H1 (cell line): Measurements from ENCODE around the gene ITGB5. TPM values are rescaled to one million over a fixed set of nuclear protein-coding genes. Genes with fewer than 3 reads are reported as not detected.

Experiments used
- CTCF ChIA-PET: fragments of 300-600 bp; sonication (Branson Sonifier 250); formaldehyde crosslinking; loops from one replicate; lab custom pipeline; 2021; ENCODE audit not compliant: partially characterized antibody; lab: Charles Lee
- POLR2A ChIA-PET: fragments of 300-600 bp; sonication (Branson Sonifier 250); formaldehyde crosslinking; loops from one replicate; lab custom pipeline; 2021; ENCODE audit warnings: inconsistent platforms; ENCODE audit not compliant: partially characterized antibody; lab: Charles Lee
- DNase-seq, 2 experiments: peaks; one replicate each; pipeline versions ENCODE4 v3.0.0 to v3.0.0-alpha.2; 2010 to 2022; ENCODE audit warnings: low spot score in 2 of 2, low read depth in 1 of 2, mixed read lengths in 1 of 2
- FAIRE-seq: peaks from 2 replicates; lab custom pipeline; 2011; peaks lifted over from hg19 to GRCh38; lab: Jason Lieb, UNC
- H2AFZ ChIP-seq: 2 replicates; pipeline ENCODE4 v1.8.1; 2012; ENCODE audit warnings: low read length, inconsistent platforms
- H2AK5ac ChIP-seq: 2 replicates; pipeline ENCODE4 v1.6.1; 2013; ENCODE audit warnings: low read depth, low read length
- H2BK120ac ChIP-seq: replicated peaks from 2 replicates; pipeline ENCODE3; 2013; ENCODE audit warnings: low read depth, low read length, inconsistent platforms
- H2BK12ac ChIP-seq: 2 replicates; pipeline ENCODE4 v1.6.1; 2013; ENCODE audit warnings: low read depth, low read length
- H2BK15ac ChIP-seq: 2 replicates; pipeline ENCODE4 v1.6.1; 2013; ENCODE audit warnings: low read length
- H2BK20ac ChIP-seq: 2 replicates; pipeline ENCODE4 v1.6.1; 2013; ENCODE audit warnings: low read length
- H2BK5ac ChIP-seq: 2 replicates; pipeline ENCODE4 v1.6.1; 2013; ENCODE audit warnings: low read depth, low read length
- H3K14ac ChIP-seq: 2 replicates; pipeline ENCODE4 v1.6.1; 2013; ENCODE audit warnings: inconsistent platforms; ENCODE audit not compliant: insufficient read length
- H3K18ac ChIP-seq: 2 replicates; pipeline ENCODE4 v1.6.1; 2013; ENCODE audit warnings: low read length; ENCODE audit errors: extremely low read depth
- H3K23ac ChIP-seq: 2 replicates; pipeline ENCODE4 v1.6.1; 2013; ENCODE audit warnings: inconsistent platforms; ENCODE audit not compliant: insufficient read length
- H3K23me2 ChIP-seq: 2 replicates; pipeline ENCODE4 v1.6.1; 2013; ENCODE audit warnings: low read depth, low read length
- H3K27ac ChIP-seq: 2 replicates; pipeline ENCODE4 v1.6.1; 2011; ENCODE audit warnings: low read depth, low read length, inconsistent platforms
- H3K27me3 ChIP-seq, 4 experiments: replicated peaks in 1 of 4; 1 replicate in 1 of 4; 2 replicates in 3 of 4; pipeline versions ENCODE4 v1.6.1 to v1.8.1; 2011 to 2013; ENCODE audit warnings: low read length in 3 of 4, mild to moderate bottlenecking in 3 of 4, inconsistent platforms in 2 of 4, mixed read lengths in 2 of 4, moderate library complexity in 1 of 4; ENCODE audit not compliant: control insufficient read depth in 3 of 4, insufficient read depth in 3 of 4; ENCODE audit errors: extremely low read depth in 1 of 4
- H3K36me3 ChIP-seq, 4 experiments: 2 replicates each; pipeline versions ENCODE4 v1.6.1 to v1.8.1; 2011 to 2013; ENCODE audit warnings: mild to moderate bottlenecking in 4 of 4, low read length in 3 of 4, moderate library complexity in 2 of 4, control low read depth in 1 of 4, inconsistent platforms in 1 of 4; ENCODE audit not compliant: insufficient read depth in 4 of 4, control insufficient read depth in 2 of 4
- H3K4ac ChIP-seq: replicated peaks from 2 replicates; pipeline ENCODE3; 2013; ENCODE audit warnings: low read length, low read depth, mixed read lengths, inconsistent platforms; ENCODE audit not compliant: insufficient read length
- H3K4me1 ChIP-seq, 4 experiments: replicated peaks in 1 of 4; 1 replicate in 1 of 4; 2 replicates in 3 of 4; pipeline versions ENCODE4 v1.6.1 to v1.8.1; 2011 to 2013; ENCODE audit warnings: low read length in 3 of 4, inconsistent platforms in 2 of 4, mixed read lengths in 1 of 4; ENCODE audit not compliant: insufficient read depth in 4 of 4, control insufficient read depth in 3 of 4
- H3K4me2 ChIP-seq, 2 experiments: 2 replicates each; pipeline versions ENCODE4 v1.6.1 to v1.8.1; 2011 to 2013; ENCODE audit warnings: low read depth in 2 of 2, low read length in 2 of 2, control low read depth in 1 of 2, inconsistent platforms in 1 of 2, mild to moderate bottlenecking in 1 of 2; ENCODE audit not compliant: insufficient read depth in 1 of 2
- H3K4me3 ChIP-seq, 4 experiments: fragments of 200-600, 300-600 bp in 1 of 4; sonication (generic), shearing (Covaris generic), sonication (Bioruptor Twin) in 1 of 4; 2 replicates each; pipeline versions ENCODE4 v1.5.1 to v1.8.1; 2011 to 2016; ENCODE audit warnings: low read length in 4 of 4, low read depth in 3 of 4, control low read depth in 2 of 4, inconsistent platforms in 2 of 4, mild to moderate bottlenecking in 2 of 4, mixed read lengths in 1 of 4, moderate library complexity in 1 of 4; ENCODE audit not compliant: insufficient read depth in 2 of 4; ENCODE audit errors: extremely low read depth in 1 of 4
- H3K56ac ChIP-seq: replicated peaks from 2 replicates; pipeline ENCODE3; 2013; ENCODE audit warnings: low read depth, mild to moderate bottlenecking, mixed read lengths, low read length, inconsistent platforms; ENCODE audit not compliant: insufficient read length
- H3K79me1 ChIP-seq: 2 replicates; pipeline ENCODE4 v1.6.1; 2013; ENCODE audit warnings: low read depth, low read length, control low read depth
- H3K79me2 ChIP-seq, 2 experiments: 2 replicates each; pipeline versions ENCODE4 v1.6.1 to v1.8.1; 2012 to 2013; ENCODE audit warnings: low read length in 2 of 2, mild to moderate bottlenecking in 2 of 2, inconsistent platforms in 1 of 2; ENCODE audit not compliant: insufficient read depth in 2 of 2, control insufficient read depth in 1 of 2
- H3K9ac ChIP-seq, 4 experiments: replicated peaks in 1 of 4; 1 replicate in 1 of 4; 2 replicates in 3 of 4; pipeline versions ENCODE4 v1.6.1 to v1.8.1; 2011 to 2013; ENCODE audit warnings: low read depth in 3 of 4, low read length in 3 of 4, control low read depth in 2 of 4, mild to moderate bottlenecking in 2 of 4, moderate library complexity in 2 of 4, inconsistent platforms in 1 of 4; ENCODE audit errors: extremely low read depth in 1 of 4
- H3K9me3 ChIP-seq, 2 experiments: 2 replicates each; pipeline versions ENCODE4 v1.6.1 to v1.8.1; 2012 to 2013; ENCODE audit warnings: mild to moderate bottlenecking in 2 of 2, moderate library complexity in 2 of 2, control low read depth in 1 of 2, inconsistent platforms in 1 of 2, low read depth in 1 of 2, low read length in 1 of 2, mixed read lengths in 1 of 2; ENCODE audit not compliant: insufficient read depth in 2 of 2
- H4K20me1 ChIP-seq, 2 experiments: replicated peaks in 1 of 2; 2 replicates each; pipeline versions ENCODE3 to v1.8.1; 2011 to 2013; ENCODE audit warnings: inconsistent platforms in 2 of 2, low read length in 2 of 2, mild to moderate bottlenecking in 1 of 2; ENCODE audit not compliant: insufficient read depth in 2 of 2, control insufficient read depth in 1 of 2
- H4K5ac ChIP-seq: 2 replicates; pipeline ENCODE4 v1.6.1; 2013; ENCODE audit warnings: low read length, low read depth, mixed read lengths, inconsistent platforms; ENCODE audit not compliant: insufficient read length
- H4K8ac ChIP-seq: 2 replicates; pipeline ENCODE4 v1.8.0; 2013; ENCODE audit warnings: mild to moderate bottlenecking, moderate library complexity, low read length, inconsistent platforms; ENCODE audit not compliant: insufficient read depth; ENCODE audit errors: extremely low read depth
- H4K91ac ChIP-seq: replicated peaks from 2 replicates; pipeline ENCODE3; 2013; ENCODE audit warnings: low read length, mixed read lengths, inconsistent platforms; ENCODE audit not compliant: insufficient read length
- CBX5 ChIP-seq: fragments of 300-800, 300-1000 bp; sonication (generic); IDR thresholded peaks from 2 replicates; pipeline ENCODE4 v1.7.1; 2016; ENCODE audit warnings: antibody characterized with exemption, low read length, low read depth
- RAD21 ChIP-seq, 2 experiments: IDR thresholded peaks in 1 of 2; conservative IDR thresholded peaks in 1 of 2; 2 replicates each; pipeline ENCODE4 v1.6.1; 2011; ENCODE audit warnings: low read depth in 2 of 2, low read length in 2 of 2, improper control_type of control experiment in 1 of 2, inconsistent platforms in 1 of 2, mild to moderate bottlenecking in 1 of 2, moderate library complexity in 1 of 2
- SIN3A ChIP-seq, 2 experiments: IDR thresholded peaks in 1 of 2; conservative IDR thresholded peaks in 1 of 2; 2 replicates each; pipeline ENCODE4 v1.6.1; 2011 to 2012; ENCODE audit warnings: low read length in 2 of 2, improper control_type of control experiment in 1 of 2, low read depth in 1 of 2, mild to moderate bottlenecking in 1 of 2
- WGBS, 2 experiments: shearing (Covaris generic) in 1 of 2; methylation state at CpG; one replicate each; pipeline versions ENCODE4 v1.1.6 to v1.1.7; 2013 to 2015; ENCODE audit warnings: low lambda C conversion rate in 2 of 2, mixed read lengths in 2 of 2, inconsistent platforms in 1 of 2, low coverage in 1 of 2, missing lambda C conversion rate in 1 of 2; ENCODE audit not compliant: insufficient replicate concordance in 2 of 2, insufficient coverage in 1 of 2, insufficient read length in 1 of 2; ENCODE audit errors: extremely low coverage in 1 of 2, missing lambda C conversion rate in 1 of 2; 5-methylcytosine and 5-hydroxymethylcytosine counted together
- long read RNA-seq, 2 experiments: library from RNA in 1 of 2; library from capped mRNA in 1 of 2; stranded (forward); transcript quantifications; one replicate each; pipeline ENCODE4 v2.0.0, GENCODE V29; 2021; ENCODE audit warnings: inconsistent platforms in 1 of 2
- polyA minus RNA-seq, 3 experiments: library from RNA; depleted of rRNA, polyadenylated mRNA; stranded (reverse); fragments of >200 nt; gene quantifications; 1 replicate in 2 of 3; 2 replicates in 1 of 3; pipeline ENCODE4 v1.2.3, GENCODE V29; 2011
- polyA plus RNA-seq, 7 experiments: library from polyadenylated mRNA; depleted of rRNA in 3 of 7; stranded (reverse) in 5 of 7; unstranded in 2 of 7; fragments of >200 nt in 5 of 7; fragments of 200-250 nt in 2 of 7; gene quantifications; 1 replicate in 5 of 7; 2 replicates in 1 of 7; 4 replicates in 1 of 7; pipeline versions ENCODE4 v1.2.1 to v1.2.3, GENCODE V29; 2011 to 2013; ENCODE audit warnings: missing spikeins in 2 of 7, mixed read lengths in 2 of 7
- total RNA-seq: library from RNA; stranded (reverse); fragmentation: NEBNext Ultra II Directional; extraction: Animal tissue kit (Norgen Biotek cat#: 25700); gene quantifications from 2 replicates; pipeline ENCODE4 v1.2.1, GENCODE V29; 2021

The ITGB5 gene, protein sequence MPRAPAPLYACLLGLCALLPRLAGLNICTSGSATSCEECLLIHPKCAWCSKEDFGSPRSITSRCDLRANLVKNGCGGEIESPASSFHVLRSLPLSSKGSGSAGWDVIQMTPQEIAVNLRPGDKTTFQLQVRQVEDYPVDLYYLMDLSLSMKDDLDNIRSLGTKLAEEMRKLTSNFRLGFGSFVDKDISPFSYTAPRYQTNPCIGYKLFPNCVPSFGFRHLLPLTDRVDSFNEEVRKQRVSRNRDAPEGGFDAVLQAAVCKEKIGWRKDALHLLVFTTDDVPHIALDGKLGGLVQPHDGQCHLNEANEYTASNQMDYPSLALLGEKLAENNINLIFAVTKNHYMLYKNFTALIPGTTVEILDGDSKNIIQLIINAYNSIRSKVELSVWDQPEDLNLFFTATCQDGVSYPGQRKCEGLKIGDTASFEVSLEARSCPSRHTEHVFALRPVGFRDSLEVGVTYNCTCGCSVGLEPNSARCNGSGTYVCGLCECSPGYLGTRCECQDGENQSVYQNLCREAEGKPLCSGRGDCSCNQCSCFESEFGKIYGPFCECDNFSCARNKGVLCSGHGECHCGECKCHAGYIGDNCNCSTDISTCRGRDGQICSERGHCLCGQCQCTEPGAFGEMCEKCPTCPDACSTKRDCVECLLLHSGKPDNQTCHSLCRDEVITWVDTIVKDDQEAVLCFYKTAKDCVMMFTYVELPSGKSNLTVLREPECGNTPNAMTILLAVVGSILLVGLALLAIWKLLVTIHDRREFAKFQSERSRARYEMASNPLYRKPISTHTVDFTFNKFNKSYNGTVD
- total RNA-seq (251 and 268 TPM in 2 replicates), polyA plus RNA-seq (2011; rRNA removed) (101 and 166 TPM in 2 replicates), polyA minus RNA-seq (2011; rRNA and poly(A)+ RNA removed) (192 and 250 TPM in 2 replicates)
- polyA plus RNA-seq (2011; cell fraction: cytosol; rRNA removed): 165 TPM
- 201 TPM for polyA plus RNA-seq (2011; cell fraction: nucleus; rRNA removed)
- 128 to 150 TPM (median 139 TPM) in 4 replicates for polyA plus RNA-seq (2012, experiment 1 of 2)
- 74.9 TPM for polyA plus RNA-seq (2012, experiment 2 of 2)
- 153 TPM for polyA plus RNA-seq (2013, experiment 1 of 2)
- polyA plus RNA-seq (2013, experiment 2 of 2): 169 TPM
- polyA minus RNA-seq (2011; cell fraction: cytosol; rRNA and poly(A)+ RNA removed): 114 TPM
- 84.4 TPM for polyA minus RNA-seq (2011; cell fraction: nucleus; rRNA and poly(A)+ RNA removed)
- long read RNA-seq, experiment 1, full-length matches to known transcripts: 23 of 198 reads
- long read RNA-seq, experiment 1, partial matches to known transcripts: 153 of 198 reads
- long read RNA-seq, experiment 1, other reads (novel, unspliced or antisense): 22 of 198 reads
- long read RNA-seq, experiment 2, partial matches to known transcripts: 13 of 16 reads
- long read RNA-seq, experiment 2, other reads (novel, unspliced or antisense): 3 of 16 reads

DNA sequence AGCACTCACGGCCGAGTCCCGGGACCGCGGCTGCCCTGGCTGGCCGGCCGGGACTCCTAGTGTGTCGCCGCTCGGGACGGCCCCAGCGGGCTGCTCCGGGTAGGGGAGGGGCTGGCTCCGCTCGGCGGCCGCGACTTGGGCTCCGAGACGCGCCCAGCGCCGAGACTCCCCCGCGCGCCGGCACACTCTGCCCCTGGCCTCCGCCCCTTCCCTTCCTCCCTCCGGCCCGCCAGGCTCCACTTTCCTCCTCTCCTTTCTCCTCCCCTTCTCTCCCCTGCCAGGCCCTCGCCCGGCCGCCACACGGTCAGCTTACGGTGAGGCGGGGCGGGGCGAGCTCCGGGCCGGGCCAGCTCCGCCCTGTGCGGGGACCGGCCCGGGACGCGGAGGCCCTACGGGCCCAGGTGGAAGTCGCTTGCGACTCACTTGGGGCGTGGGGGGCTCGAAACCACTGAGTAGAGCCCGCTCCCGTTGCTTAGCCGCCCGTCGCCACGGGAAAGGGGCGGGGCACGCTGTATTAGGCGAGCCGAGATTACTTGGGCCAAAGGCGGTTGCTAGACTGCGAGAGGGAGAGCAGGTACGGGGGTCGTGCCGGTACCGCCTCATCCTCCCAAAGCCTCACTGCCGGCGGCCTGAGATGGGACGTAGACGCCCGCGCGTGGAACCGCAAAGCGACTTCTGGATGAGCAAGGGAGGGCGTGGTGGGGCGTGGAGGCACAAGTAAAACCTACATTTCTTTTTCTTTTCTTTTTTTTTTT lies at the start of gene ITGB5:
Gene ITGB5, minus strand, starts transcription at position 189 of the 755 bp plus-strand sequence. CDS start 365 bp downstream, outside the sequence.
- H3K23me2 ChIP-seq: peaks cover 5% of the 10 kb centered on the region
- no peak within 1 kb of the TSS for H2AFZ ChIP-seq
- H4K91ac ChIP-seq: peak within 1 kb of the TSS; percentile 83
- H2BK5ac ChIP-seq: peak within 1 kb of the TSS; percentile 96
- no peak within 1 kb of the TSS; the same call in 1 of the 2 replicates for H2AK5ac ChIP-seq
- ChIA-PET POLR2A (interaction anchor here (0.7 to 3.6 kb wide), 17 partner anchors 9 to 253 kb away, joined by 3 to 18 read pairs (median 3); partner anchors contain the start of gene UMPS), CTCF (interaction anchor here (1.0 to 2.3 kb wide), 3 partner anchors 10 to 126 kb away, joined by 3 to 10 read pairs (median 4); no protein-coding TSS in a partner anchor)
- no peaks in the 10 kb centered on the region for H3K36me3 ChIP-seq
- no peak within 1 kb of the TSS for H2BK120ac ChIP-seq
- H2BK12ac ChIP-seq: peak within 1 kb of the TSS; percentile 99
- peak within 1 kb of the TSS; percentile 63 for H4K8ac ChIP-seq
- no peak within 1 kb of the TSS for H2BK20ac ChIP-seq
- peaks cover 0 to 32% of the 10 kb centered on the region in 2 experiments; a peak in 2 of 4 replicates for H3K79me2 ChIP-seq
- H3K18ac ChIP-seq: peak within 1 kb of the TSS; percentile 86
- H3K4me1 ChIP-seq: peaks cover 7 to 40% (median 30%) of the 10 kb centered on the region in 4 experiments
- no peak within 1 kb of the TSS for H3K14ac ChIP-seq
- H3K27ac ChIP-seq: peak within 1 kb of the TSS; percentile 52; the same call in 1 of the 2 replicates
- no peak within 1 kb of the TSS for H4K5ac ChIP-seq
- no peaks in the 10 kb centered on the region for H4K20me1 ChIP-seq
- peak within 1 kb of the TSS; percentile 51 to 90 (median 69) for H3K9ac ChIP-seq
- H3K79me1 ChIP-seq: no peaks in the 10 kb centered on the region
- 2% methylated on average over 57 of the region's 78 CpGs; no CpG with 5 or more reads in 1 of the 2 experiments for WGBS, 2 experiments
- peak within 1 kb of the TSS; percentile 81 to 93 for H3K4me2 ChIP-seq
- peak within 1 kb of the TSS; percentile 33 for H3K56ac ChIP-seq
- peak in 1 of 2 experiments; percentile 87 for DNase-seq
- no peak within 1 kb of the TSS for H3K23ac ChIP-seq
- peak within 1 kb of the TSS; percentile 87 for H3K4ac ChIP-seq
- peak within 1 kb of the TSS; percentile 54 to 88 (median 68) for H3K4me3 ChIP-seq
- no peaks in the 10 kb centered on the region for H3K9me3 ChIP-seq
- no peak for FAIRE-seq
- H3K27me3 ChIP-seq: no peaks in the 10 kb centered on the region
- no peak within 1 kb of the TSS for H2BK15ac ChIP-seq
- no peak for TF ChIP-seq CBX5
- TF ChIP-seq SIN3A (conservative IDR thresholded peaks at IDR 0.05 in 1 of 2, IDR thresholded peaks at IDR 0.05 in 1 of 2; ENCODE audit: low read depth in 1 of 2, low read length in 2 of 2): 0 out of 4 replicates have a peak, but pooled peaks of 1 of the 2 experiments have one; percentile 36
- TF ChIP-seq RAD21 (IDR thresholded peaks at IDR 0.05 in 1 of 2, conservative IDR thresholded peaks at IDR 0.05 in 1 of 2; ENCODE audit: low read depth in 2 of 2, low read length in 2 of 2): 0 out of 4 replicates have a peak, but pooled peaks of 1 of the 2 experiments have one; percentile 0
